GM18511 (cell line): Measurements from ENCODE around the gene SYCP2L.
A peak's percentile ranks its signal among the peaks of the same experiment; 100 is the strongest.
"Not testable (repeated sequence)": the region's sequence is repeated elsewhere in the genome, so short reads cannot be mapped to it uniquely, and the experiment has no call there.

Source experiments
- ATAC-seq: cut with Tn5 transposase; IDR thresholded peaks from one replicate; pipeline ENCODE4 v1.9.1; 2021; ENCODE audit warnings: mild to moderate bottlenecking, moderate library complexity; ENCODE audit not compliant: unreplicated experiment

Gene SYCP2L

DNA sequence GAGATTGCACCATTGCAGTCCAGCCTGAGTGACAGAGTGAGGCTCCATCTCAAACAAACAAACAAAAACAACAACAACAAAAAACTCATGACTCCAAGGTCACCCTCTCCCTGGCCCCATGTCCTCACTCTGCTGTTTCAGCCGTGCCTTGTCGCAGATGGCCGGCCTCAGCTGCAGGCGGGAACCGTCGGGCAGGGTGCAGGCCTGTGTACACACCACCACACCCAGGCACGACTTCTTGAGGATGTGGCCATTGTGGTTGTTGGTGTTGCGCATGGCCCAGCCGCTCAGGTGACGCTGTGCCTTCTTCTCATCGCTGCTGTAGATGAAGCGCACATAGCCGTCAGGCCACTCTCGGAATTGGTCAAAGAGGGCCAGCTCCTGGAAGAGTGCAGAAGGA lies 9.8 kb upstream of the SYCP2L start:
- no peak for ATAC-seq

DNA sequence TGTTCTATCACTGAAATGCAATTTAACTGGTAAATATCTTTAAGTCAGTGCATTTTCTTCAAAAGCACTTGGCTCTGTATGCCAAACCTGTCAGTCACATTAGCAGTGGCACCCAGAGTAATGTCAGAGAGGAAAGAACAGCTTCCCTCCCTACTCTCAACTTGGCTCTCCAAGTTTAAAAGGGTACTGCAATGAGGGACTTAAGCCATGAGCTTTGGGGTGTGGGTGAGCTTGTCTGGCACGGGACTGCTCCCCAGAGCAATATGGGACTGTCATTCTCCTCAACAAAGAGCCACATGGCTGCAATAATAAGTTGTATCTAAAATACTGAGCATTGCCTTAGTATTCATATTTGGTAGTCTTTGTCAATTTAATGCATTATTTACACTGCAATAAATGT lies 9.0 kb upstream of the SYCP2L start:
- ATAC-seq: no peak

- no peak for ATAC-seq
Observed at GRCh38 chr6:10880366-10880765, 6.5 kb upstream of the SYCP2L start.

DNA sequence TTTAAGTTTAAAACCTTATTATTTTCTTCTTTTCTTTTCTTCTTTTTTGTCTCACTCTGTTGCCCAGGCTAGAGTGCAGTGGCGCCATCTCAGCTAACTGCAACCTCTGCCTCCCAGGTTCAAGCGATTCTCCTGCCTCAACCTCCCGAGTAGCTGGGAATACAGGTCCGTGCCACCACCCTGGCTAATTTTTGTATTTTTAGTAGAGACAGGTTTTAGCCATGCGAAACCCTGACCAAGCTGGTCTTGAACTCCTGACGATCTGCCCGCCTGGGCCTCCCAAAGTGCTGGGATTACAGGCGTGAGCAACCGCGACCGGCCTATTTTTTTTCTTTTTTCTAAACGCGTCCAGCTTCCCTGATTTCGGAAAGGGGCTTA lies 4.6 kb upstream of the SYCP2L start:
- not testable (repeated sequence) for ATAC-seq

GRCh38 chr6:10882657-10883171 lies 4.1 kb upstream of the SYCP2L start:
- ATAC-seq: no peak

GRCh38 chr6:10883312-10884244 lies 3.3 kb upstream of the SYCP2L start:
- no peak for ATAC-seq

DNA sequence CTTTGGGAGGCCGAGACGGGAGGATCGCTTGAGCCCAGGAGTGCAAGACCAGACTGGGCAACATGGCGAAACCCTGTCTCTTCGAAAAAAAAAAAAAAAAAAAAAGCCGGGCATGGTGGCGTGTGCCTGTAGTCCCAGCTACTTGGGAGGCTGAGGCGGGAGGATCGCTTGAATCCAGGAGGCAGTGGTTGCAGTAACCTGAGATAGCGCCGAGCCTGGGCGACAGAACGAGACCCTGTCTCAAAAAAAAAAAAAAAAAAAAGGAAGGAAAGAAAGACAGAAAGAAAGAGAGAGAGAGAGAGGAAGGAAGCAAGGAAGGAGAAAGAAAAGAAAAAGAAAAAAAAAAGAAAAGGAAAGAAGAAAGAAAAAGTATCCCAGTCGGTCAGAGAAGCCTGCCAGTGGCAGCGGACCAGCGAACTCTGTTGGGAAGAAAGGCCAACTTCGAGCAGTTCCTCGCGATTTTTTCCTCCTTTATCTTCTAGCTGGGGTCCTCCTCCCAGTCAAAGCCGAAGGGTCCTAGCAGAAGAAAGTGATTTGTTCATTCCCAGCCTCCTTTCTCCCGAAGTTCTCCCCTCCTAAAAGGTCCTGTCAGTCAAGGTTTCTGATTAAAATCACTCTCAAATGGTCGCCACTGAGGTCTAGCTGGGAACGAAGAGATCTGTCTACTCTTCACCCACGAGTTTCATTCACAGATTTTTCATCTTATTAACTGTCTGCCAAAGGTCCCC lies 2.4 kb upstream of the SYCP2L start:
- ATAC-seq: no peak

- ATAC-seq: not testable (repeated sequence)
Observed at GRCh38 chr6:10886365-10886690, 524 bp upstream of the SYCP2L start.

GRCh38 chr6:10890151-10890550 lies 3.3 kb downstream of the SYCP2L start:
- no peak for ATAC-seq

DNA sequence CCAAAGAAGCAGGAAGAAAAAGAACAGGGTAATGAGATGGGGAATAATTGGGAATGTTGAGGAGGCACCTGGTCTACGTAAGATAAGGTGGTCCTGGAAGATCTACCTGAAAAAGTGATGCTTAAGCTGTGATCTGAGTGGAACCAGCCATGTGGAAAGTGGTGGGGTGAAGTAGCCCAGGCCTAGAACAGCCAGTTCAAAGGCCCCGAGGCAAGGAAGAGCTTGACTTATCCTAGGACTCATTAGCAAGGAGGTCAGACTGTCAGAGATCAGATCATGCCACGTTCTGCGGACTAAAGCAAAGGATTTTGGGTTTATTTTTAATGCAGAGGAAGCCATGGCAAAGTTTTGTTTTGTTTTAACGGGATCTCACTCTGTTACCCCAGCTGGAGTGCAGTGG lies 5.1 kb downstream of the SYCP2L start:
- no peak for ATAC-seq

GRCh38 chr6:10894958-10895357 lies 8.1 kb downstream of the SYCP2L start:
- no peak for ATAC-seq

DNA sequence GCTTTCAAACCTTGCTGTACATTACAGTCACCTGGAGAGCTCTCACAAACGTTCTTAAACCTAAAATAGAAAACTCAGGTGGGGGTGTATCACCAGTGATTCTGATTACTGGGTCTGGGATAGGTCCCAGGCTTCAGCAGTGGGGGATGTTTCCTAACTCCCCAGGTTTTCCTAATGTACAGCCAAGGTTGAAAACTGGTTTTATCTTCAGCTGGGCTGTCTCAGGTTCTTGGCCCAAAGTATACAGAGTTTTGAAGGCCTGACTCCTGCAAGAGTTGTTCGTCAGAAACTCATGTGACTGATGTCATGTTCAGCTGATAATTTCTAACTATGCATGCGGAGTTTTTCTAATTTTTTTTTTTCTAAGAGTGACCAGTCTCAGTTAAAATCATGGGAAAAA lies 9.8 kb downstream of the SYCP2L start:
- ATAC-seq: no peak

- ATAC-seq: peak; percentile 96
Observed at GRCh38 chr6:10901770-10902169, 14.9 kb downstream of the SYCP2L start.

DNA sequence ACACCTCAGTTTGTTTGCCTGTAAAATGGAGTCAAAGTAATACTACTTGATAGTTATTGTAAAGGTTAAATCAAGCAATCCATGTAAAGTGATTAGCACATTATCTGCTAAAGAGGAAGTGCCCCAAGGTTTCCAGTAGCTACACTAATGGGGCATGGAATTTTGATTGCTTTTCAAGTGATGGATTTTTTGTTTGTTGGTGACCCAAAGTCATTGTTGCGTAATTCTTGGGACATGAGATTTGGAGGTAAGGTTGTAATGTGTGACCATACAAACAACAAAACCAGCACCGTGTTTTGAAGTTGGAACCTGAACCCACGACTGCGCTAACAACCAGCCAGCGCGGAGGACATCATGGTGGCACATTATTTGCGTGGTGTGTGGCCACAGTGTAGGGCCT lies 17.2 kb downstream of the SYCP2L start:
- no peak for ATAC-seq

DNA sequence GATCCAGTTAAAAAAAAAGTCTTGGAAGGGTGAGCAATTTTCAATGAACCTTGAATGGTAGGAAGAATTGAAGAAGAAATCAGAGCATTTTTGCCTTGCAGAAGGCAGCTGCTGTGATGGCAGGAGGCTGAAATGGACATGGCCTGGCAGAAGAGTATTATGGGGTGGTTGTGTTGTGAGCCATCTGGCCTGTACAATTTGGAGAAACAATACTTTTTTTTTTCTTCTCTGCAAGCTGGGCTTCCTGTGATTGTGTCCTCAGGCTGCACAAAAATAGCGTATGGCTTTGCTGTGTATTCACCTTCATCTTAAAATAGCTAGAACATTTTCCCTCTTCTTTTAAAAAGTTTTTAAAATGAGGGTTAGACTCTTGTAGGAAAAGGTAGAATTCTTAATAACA lies 21.4 kb downstream of the SYCP2L start:
- ATAC-seq: no peak

GRCh38 chr6:10919520-10919919 lies 32.7 kb downstream of the SYCP2L start:
- ATAC-seq: not testable (repeated sequence)

GRCh38 chr6:10933126-10933525 lies 46.3 kb downstream of the SYCP2L start:
- ATAC-seq: no peak

DNA sequence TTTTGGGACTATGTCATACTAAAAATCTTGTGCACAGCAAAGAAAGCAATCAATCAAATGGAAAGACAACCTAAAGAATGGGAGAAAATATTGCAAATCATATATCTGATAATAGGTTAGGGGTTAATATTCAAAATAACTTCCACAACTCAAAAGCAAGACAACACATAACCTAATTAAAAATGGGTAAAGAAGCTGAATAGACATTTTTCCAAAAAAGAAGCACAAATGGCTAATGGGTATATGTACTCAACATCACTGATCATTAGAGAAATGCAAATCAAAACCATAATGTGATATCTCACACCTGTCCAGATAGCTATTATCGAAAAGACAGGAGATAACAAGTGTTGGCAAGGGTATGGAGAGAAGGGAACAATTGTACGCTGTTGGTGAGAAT lies 53.0 kb downstream of the SYCP2L start:
- ATAC-seq: no peak

- ATAC-seq: no peak
Observed at GRCh38 chr6:10945845-10946244, 59.0 kb downstream of the SYCP2L start.

GRCh38 chr6:10947966-10948365 lies 61.1 kb downstream of the SYCP2L start:
- ATAC-seq: no peak

GRCh38 chr6:10949579-10950490 lies 63.0 kb downstream of the SYCP2L start:
- no peak for ATAC-seq
